Measurements from ENCODE around the gene RNASE2.

- no peak for TF ChIP-seq CTCF (conservative IDR thresholded peaks at IDR 0.05; ENCODE audit: low read depth, low read length)
- TF ChIP-seq EZH2 (IDR thresholded peaks at IDR 0.05; ENCODE audit: borderline replicate concordance, low read depth, low read length, poor library complexity, severe bottlenecking): no peak
Observed at GRCh38 chr14:20999591-20999990, 44.3 kb downstream of the RNASE2 start.

All from A673 (cell line).